K562 (cell line): ENCODE results near the gene SERF2. TPM values are rescaled to one million over a fixed set of nuclear protein-coding genes. Genes with fewer than 3 reads are reported as not detected.

Source experiments
- CREBBP ChIP-seq: IDR thresholded peaks from one replicate; pipeline ENCODE4 v1.6.1; 2012; ENCODE audit warnings: low read depth, mild to moderate bottlenecking, control low read depth, inconsistent platforms, low read length
- JUND ChIP-seq, 2 experiments: IDR thresholded peaks; 2 replicates in 1 of 2; 3 replicates in 1 of 2; pipeline ENCODE4 v1.6.1; 2011; ENCODE audit warnings: borderline replicate concordance in 2 of 2, low read depth in 2 of 2, low read length in 2 of 2, improper control_type of control experiment in 1 of 2, missing biosample characterization in 1 of 2, missing genetic modification characterization in 1 of 2, missing genetic modification reagents in 1 of 2
- MAFK ChIP-seq: IDR thresholded peaks from 2 replicates; pipeline ENCODE4 v1.6.1; 2011; ENCODE audit warnings: low read length, improper control_type of control experiment
- NFE2L1 ChIP-seq: fragments of 450-650 bp; IDR thresholded peaks from 2 replicates; pipeline ENCODE4 v1.6.1; 2016; ENCODE audit warnings: missing genetic modification characterization, low read depth, mild to moderate bottlenecking, missing compliant biosample characterization, moderate library complexity, borderline replicate concordance
- OTX1 ChIP-seq: fragments of 450-650 bp; formaldehyde crosslinking; IDR thresholded peaks from 2 replicates; pipeline ENCODE4 v1.4.0; 2022; ENCODE audit warnings: mild to moderate bottlenecking
- POLR2A ChIP-seq: fragments of 450-650 bp; conservative IDR thresholded peaks from 2 replicates; pipeline ENCODE4 v1.6.1; 2016
- POLR2AphosphoS5 ChIP-seq: IDR thresholded peaks from 2 replicates; pipeline ENCODE4 v1.6.1; 2011; ENCODE audit warnings: mild to moderate bottlenecking, low read depth, low read length, moderate library complexity; ENCODE audit not compliant: control insufficient read depth, insufficient read depth
- POLR2B ChIP-seq: fragments of 450-650 bp; IDR thresholded peaks from 2 replicates; pipeline ENCODE4 v1.6.1; 2018; ENCODE audit warnings: low read depth; ENCODE audit not compliant: partially characterized antibody
- PRMT5 ChIP-seq: sonication (generic); formaldehyde crosslinking; IDR thresholded peaks from 2 replicates; pipeline ENCODE4 v1.5.0; 2020; ENCODE audit warnings: missing genetic modification reagents
- ZC3H4 ChIP-seq: sonication (generic); formaldehyde crosslinking; IDR thresholded peaks from 2 replicates; pipeline ENCODE4 v1.9.0; 2021; ENCODE audit warnings: missing genetic modification reagents, borderline replicate concordance
- ZNF184 ChIP-seq: sonication (generic); formaldehyde crosslinking; IDR thresholded peaks from 2 replicates; pipeline ENCODE4 v1.5.0; 2020; ENCODE audit warnings: missing genetic modification reagents
- polyA plus RNA-seq, 8 experiments: library from polyadenylated mRNA; depleted of rRNA in 4 of 8; stranded (reverse) in 5 of 8; unstranded in 3 of 8; fragments of >200 nt; fragmentation: Nextera tagmentation in 2 of 8; fragmentation: Illumina TruSeq in 1 of 8; extraction: Ambion mirVana in 2 of 8; extraction: Trizol in 1 of 8; gene quantifications; 2 replicates each; pipeline versions ENCODE4 v1.2.1 to v1.2.3, GENCODE V29; 2011 to 2014; ENCODE audit warnings: inconsistent platforms in 1 of 8, missing spikeins in 1 of 8
- total RNA-seq, 7 experiments: library from RNA; depleted of rRNA in 6 of 7; stranded (reverse); fragments of >200 nt in 6 of 7; fragmentation: Illumina TruSeq in 2 of 7; extraction: Trizol in 2 of 7; gene quantifications; 2 replicates each; pipeline versions ENCODE4 v1.2.1 to v1.2.3, GENCODE V29; 2011 to 2021; ENCODE audit warnings: low replicate concordance in 1 of 7
- TF ChIP-seq, protein P1 (sequence below): IDR thresholded peaks from 3 replicates; pipeline ENCODE4 v1.6.1; 2011; ENCODE audit warnings: borderline replicate concordance, mild to moderate bottlenecking; ENCODE audit not compliant: insufficient read length, insufficient read depth
- TF ChIP-seq, protein P2 (sequence below): sonication (generic); formaldehyde crosslinking; IDR thresholded peaks from 2 replicates; pipeline ENCODE4 v1.8.0; 2022; ENCODE audit warnings: missing genetic modification reagents, mild to moderate bottlenecking, borderline replicate concordance
- TF ChIP-seq, protein P3 (sequence below): fragments of 450-650 bp; IDR thresholded peaks from 2 replicates; pipeline ENCODE4 v1.6.1; 2017; ENCODE audit warnings: antibody characterized with exemption, mild to moderate bottlenecking
- TF ChIP-seq, protein P4 (sequence below), 2 experiments: fragments of 450-650 bp; IDR thresholded peaks; 2 replicates each; pipeline ENCODE4 v1.6.1; 2018; ENCODE audit warnings: mild to moderate bottlenecking in 2 of 2, low read depth in 1 of 2; ENCODE audit not compliant: partially characterized antibody in 2 of 2

The SERF2 gene
- total and polyA plus RNA-seq, 9 of the 15 experiments (the other 6 are each of a cell fraction or from before 2014, with no cell fraction given): 497 to 3,360 (median 867) TPM

DNA sequence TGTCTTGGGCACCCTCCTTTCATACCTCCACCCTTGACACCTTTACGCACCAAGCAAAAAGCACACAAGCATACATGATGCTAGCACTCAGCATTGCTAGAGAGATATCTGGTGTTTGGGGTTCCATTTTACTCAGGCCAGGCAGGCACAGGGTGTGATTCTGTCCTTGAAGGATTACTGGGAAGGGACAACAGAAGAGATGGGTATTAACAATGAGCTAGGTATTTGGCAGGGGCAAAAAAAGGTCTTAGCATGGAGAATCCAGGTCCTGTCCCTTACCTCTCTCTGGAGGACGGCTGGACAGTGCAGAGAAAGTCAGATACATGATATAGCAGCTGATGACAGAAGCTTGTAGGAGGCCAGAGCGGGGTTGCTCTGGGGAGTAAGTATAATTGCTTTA is 4.4 kb downstream of the SERF2 start (continued):
- TF ChIP-seq, protein P1, sequence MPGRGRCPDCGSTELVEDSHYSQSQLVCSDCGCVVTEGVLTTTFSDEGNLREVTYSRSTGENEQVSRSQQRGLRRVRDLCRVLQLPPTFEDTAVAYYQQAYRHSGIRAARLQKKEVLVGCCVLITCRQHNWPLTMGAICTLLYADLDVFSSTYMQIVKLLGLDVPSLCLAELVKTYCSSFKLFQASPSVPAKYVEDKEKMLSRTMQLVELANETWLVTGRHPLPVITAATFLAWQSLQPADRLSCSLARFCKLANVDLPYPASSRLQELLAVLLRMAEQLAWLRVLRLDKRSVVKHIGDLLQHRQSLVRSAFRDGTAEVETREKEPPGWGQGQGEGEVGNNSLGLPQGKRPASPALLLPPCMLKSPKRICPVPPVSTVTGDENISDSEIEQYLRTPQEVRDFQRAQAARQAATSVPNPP: no peak
- TF ChIP-seq JUND (IDR thresholded peaks at IDR 0.05; ENCODE audit: borderline replicate concordance, low read depth, low read length): no peak
- TF ChIP-seq JUND (tag; IDR thresholded peaks at IDR 0.05; ENCODE audit: borderline replicate concordance, low read depth, low read length): no peak
- TF ChIP-seq OTX1: no peak
- no peak for TF ChIP-seq ZC3H4
- no peak for TF ChIP-seq PRMT5 (CRISPR knock-in tag)
- peak; percentile 51 for TF ChIP-seq POLR2A
- TF ChIP-seq, protein P2, sequence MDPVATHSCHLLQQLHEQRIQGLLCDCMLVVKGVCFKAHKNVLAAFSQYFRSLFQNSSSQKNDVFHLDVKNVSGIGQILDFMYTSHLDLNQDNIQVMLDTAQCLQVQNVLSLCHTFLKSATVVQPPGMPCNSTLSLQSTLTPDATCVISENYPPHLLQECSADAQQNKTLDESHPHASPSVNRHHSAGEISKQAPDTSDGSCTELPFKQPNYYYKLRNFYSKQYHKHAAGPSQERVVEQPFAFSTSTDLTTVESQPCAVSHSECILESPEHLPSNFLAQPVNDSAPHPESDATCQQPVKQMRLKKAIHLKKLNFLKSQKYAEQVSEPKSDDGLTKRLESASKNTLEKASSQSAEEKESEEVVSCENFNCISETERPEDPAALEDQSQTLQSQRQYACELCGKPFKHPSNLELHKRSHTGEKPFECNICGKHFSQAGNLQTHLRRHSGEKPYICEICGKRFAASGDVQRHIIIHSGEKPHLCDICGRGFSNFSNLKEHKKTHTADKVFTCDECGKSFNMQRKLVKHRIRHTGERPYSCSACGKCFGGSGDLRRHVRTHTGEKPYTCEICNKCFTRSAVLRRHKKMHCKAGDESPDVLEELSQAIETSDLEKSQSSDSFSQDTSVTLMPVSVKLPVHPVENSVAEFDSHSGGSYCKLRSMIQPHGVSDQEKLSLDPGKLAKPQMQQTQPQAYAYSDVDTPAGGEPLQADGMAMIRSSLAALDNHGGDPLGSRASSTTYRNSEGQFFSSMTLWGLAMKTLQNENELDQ (CRISPR knock-in tag): no peak
- no peak for TF ChIP-seq ZNF184
- 0 out of 2 replicates have a peak, but pooled peaks have one; percentile 20 for TF ChIP-seq POLR2AphosphoS5
- TF ChIP-seq MAFK: no peak
- no peak for TF ChIP-seq NFE2L1 (tag)
- peak; percentile 49 for TF ChIP-seq CREBBP
- peak; percentile 29 for TF ChIP-seq POLR2B
- TF ChIP-seq, protein P3, sequence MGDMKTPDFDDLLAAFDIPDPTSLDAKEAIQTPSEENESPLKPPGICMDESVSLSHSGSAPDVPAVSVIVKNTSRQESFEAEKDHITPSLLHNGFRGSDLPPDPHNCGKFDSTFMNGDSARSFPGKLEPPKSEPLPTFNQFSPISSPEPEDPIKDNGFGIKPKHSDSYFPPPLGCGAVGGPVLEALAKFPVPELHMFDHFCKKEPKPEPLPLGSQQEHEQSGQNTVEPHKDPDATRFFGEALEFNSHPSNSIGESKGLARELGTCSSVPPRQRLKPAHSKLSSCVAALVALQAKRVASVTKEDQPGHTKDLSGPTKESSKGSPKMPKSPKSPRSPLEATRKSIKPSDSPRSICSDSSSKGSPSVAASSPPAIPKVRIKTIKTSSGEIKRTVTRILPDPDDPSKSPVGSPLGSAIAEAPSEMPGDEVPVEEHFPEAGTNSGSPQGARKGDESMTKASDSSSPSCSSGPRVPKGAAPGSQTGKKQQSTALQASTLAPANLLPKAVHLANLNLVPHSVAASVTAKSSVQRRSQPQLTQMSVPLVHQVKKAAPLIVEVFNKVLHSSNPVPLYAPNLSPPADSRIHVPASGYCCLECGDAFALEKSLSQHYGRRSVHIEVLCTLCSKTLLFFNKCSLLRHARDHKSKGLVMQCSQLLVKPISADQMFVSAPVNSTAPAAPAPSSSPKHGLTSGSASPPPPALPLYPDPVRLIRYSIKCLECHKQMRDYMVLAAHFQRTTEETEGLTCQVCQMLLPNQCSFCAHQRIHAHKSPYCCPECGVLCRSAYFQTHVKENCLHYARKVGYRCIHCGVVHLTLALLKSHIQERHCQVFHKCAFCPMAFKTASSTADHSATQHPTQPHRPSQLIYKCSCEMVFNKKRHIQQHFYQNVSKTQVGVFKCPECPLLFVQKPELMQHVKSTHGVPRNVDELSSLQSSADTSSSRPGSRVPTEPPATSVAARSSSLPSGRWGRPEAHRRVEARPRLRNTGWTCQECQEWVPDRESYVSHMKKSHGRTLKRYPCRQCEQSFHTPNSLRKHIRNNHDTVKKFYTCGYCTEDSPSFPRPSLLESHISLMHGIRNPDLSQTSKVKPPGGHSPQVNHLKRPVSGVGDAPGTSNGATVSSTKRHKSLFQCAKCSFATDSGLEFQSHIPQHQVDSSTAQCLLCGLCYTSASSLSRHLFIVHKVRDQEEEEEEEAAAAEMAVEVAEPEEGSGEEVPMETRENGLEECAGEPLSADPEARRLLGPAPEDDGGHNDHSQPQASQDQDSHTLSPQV: no peak
- TF ChIP-seq, protein P4, sequence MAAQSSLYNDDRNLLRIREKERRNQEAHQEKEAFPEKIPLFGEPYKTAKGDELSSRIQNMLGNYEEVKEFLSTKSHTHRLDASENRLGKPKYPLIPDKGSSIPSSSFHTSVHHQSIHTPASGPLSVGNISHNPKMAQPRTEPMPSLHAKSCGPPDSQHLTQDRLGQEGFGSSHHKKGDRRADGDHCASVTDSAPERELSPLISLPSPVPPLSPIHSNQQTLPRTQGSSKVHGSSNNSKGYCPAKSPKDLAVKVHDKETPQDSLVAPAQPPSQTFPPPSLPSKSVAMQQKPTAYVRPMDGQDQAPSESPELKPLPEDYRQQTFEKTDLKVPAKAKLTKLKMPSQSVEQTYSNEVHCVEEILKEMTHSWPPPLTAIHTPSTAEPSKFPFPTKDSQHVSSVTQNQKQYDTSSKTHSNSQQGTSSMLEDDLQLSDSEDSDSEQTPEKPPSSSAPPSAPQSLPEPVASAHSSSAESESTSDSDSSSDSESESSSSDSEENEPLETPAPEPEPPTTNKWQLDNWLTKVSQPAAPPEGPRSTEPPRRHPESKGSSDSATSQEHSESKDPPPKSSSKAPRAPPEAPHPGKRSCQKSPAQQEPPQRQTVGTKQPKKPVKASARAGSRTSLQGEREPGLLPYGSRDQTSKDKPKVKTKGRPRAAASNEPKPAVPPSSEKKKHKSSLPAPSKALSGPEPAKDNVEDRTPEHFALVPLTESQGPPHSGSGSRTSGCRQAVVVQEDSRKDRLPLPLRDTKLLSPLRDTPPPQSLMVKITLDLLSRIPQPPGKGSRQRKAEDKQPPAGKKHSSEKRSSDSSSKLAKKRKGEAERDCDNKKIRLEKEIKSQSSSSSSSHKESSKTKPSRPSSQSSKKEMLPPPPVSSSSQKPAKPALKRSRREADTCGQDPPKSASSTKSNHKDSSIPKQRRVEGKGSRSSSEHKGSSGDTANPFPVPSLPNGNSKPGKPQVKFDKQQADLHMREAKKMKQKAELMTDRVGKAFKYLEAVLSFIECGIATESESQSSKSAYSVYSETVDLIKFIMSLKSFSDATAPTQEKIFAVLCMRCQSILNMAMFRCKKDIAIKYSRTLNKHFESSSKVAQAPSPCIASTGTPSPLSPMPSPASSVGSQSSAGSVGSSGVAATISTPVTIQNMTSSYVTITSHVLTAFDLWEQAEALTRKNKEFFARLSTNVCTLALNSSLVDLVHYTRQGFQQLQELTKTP (IDR thresholded peaks at IDR 0.05; ENCODE audit: low read depth in 1 of 2, partially characterized antibody in 2 of 2): no peak
